NCI-H526 (cell line): Measurements from ENCODE around the gene ZSWIM8.
A peak's percentile ranks its signal among the peaks of the same experiment; 100 is the strongest.

Experiments used
- DNase-seq, 2 experiments: peaks; one replicate each; lab custom pipeline; 2025; lab: John Stamatoyannopoulos, UW

The ZSWIM8 gene

DNA sequence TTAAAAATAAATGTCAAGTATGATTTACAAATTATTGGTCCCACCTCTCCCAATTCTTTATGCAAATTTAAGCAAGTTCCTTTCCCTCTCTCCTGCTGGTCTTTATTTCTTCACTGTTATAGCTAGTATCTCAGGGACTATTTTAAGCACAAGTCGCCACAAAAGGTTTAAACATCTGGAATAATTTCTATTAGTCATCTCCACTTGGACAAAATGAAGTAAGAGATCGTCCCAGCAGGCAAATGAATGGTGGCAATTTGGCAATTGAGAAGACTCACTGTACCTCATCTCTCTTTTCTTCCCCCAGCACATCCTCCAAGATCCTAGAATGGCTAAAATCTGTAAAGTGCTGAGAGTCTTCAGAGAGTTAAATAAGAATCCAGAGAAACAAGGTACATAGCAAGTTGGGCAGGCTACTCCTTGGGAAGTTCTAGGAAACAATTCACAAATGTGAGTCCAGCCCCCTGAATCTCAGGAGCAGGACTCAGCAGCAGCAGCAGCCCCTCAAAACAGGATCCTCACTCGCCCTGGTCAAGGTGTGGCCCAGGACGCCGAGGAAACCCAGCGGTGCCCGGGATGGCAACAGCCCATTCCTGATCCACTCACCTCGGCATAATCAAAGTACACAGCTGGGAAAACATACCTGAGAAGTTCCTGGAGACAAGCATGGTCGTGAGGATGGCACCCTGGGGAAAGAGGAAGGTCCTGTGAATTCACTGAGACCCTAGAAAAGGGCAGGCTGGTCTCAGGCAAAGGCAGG lies 56.3 kb downstream of the ZSWIM8 start:
- no peak for DNase-seq

DNA sequence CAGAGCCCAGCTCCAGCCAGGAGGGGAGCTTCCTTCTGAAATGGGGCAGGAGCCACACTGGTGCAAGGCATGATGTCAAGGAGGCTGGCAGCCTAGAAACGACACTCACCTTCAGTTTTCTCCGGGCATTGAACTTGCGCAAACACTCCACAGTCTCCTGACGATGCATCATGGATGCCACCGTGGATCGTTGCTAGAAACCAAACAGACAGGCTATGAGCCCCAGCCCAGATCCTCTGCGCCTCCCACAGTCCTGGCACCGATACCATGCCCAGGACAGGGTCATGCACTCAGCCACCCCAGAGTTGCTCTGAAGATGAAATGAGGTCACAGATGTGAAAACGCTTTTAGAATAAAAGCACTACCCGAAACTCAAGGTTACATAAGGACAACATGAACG lies 56.9 kb downstream of the ZSWIM8 start:
- DNase-seq = no peak

DNA sequence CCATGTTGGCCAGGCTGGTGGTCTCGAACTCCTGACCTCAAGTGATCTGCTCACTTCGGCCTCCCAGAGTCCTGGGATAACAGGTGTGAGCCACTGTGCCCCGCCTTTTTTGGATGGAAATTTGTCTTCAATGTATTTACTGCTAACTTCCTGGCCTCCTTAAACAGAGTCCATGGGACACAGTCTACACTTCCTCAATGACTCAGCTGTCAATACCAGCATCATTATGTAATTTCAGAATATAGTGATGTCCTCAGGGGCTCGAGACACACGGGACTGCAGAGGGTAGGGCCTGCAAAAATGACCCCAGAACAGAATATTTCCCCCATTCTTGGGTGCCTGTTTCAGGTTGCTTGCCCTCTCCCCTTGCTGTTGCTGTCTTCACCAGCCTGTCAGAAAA lies 57.9 kb downstream of the ZSWIM8 start:
- DNase-seq = no peak

DNA sequence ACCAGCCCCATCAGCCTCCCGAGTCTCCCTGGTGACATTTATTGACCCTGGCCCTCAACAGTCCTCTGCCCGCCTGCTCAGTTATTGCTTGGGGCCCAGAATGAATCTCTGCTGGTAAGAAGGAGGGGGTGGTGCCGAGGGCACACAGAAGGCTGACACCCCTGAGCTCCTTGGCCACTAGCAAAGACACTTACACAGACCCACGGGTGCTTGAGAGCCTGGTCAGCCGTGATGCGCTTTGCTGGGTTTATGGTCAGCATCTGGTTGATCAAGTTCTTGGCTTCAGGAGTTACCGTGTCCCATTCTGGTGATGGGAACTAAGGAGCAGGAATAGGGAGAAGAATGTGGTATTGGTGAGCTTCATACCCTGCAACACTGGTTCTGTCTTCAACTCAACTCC lies 61.6 kb downstream of the ZSWIM8 start:
- no peak for DNase-seq

DNA sequence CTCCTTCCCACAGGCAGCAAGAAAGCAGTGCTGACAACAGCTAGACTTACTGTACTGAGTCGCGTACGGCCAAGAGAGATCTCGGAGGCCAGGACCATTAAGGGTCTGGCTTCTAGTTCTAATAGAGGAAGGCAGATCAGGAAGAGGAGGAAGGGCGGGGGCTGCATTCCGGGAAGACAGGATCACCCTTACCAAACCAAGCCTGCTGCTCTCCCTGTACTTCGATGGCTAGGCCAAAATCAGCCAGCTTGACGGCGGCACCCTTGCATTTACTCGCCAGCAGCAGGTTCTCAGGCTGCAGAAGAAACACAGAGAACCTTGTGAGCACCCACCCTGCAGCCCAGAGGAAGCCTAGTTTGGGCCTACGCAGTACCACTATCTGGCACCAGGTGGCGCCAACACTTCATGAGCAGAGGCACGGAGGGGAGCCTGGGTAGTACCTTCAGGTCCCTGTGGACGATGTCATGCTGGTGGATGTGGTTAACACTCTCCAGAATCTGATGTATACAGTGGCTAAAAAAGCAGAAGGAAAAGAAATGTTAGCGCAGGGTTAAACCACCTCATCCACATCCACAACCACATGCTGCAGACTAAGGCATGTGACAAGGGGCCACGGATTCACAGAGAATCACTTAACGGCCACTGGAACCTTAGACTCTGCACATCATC lies 63.5 kb downstream of the ZSWIM8 start:
- peak; percentile 6 to 69 for DNase-seq

DNA sequence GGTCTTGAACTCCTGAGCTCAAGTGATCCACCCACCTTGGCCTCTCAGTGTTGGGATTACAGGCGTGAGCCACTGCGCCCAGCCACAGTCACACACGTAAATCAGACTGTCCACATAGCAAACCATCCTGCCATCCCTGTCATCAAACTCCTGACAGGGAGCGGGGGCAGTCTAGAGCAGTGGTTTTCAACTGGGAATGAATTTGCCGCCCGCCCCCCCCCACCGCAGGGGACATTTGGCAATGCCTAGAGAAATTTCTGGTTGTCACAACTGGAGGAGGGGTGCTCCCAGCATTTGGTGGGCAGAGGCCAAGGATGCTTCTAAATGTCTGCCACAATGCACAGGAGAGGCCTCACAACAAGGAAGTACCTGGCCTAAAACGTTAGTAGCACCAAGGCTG lies 64.8 kb downstream of the ZSWIM8 start:
- DNase-seq = no peak

DNA sequence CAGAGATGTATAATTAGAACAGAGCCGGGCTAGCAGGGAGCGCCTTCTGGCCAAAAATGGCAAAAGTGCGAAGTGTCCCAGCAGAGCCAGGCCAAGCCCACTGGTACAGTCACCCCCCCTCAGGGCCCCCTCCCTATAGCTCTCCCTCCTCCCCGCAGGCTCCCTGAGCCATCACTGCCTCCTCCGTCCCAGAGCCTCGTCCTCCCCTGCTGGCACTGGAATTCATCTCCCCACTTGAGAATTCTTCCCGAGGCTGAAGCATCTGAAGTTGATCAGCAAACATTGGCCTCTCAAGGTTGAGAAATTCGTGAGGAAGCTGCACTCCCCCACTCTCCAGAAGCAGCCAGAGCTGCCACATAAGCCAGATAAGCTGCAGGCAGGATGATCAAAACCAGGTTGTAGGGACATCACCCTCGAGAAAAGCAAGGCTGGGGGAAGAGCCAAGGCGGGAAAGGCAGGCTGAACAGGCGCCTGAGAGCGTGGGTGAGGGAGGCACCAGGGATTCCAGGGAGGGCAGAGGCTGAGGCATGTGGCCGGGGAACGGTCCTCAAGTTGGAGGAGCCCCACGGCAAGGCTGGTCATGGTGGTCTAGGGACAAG lies 65.6 kb downstream of the ZSWIM8 start:
- DNase-seq = no peak
